NB4 (cell line): ENCODE data around the gene DIP2C.

Experiments
- DNase-seq: peaks from one replicate; pipeline ENCODE4 v3.0.0; 2010; ENCODE audit warnings: low read depth
- H3K4me3 ChIP-seq: one replicate; pipeline ENCODE4 v1.5.1; 2011; ENCODE audit warnings: mild to moderate bottlenecking, low read depth, low read length, moderate library complexity
- MYC ChIP-seq: IDR thresholded peaks from 2 replicates; pipeline ENCODE4 v1.6.1; 2011; ENCODE audit warnings: low read depth, low read length
- POLR2A ChIP-seq: IDR thresholded peaks from 2 replicates; pipeline ENCODE4 v1.6.1; 2011; ENCODE audit warnings: mild to moderate bottlenecking; ENCODE audit not compliant: insufficient read length; ENCODE audit errors: extremely low read depth
- TF ChIP-seq, protein P1 (sequence below): IDR thresholded peaks from one replicate; pipeline ENCODE4 v1.5.1; 2012; ENCODE audit warnings: low read depth, low read length
- TF ChIP-seq, protein P2 (sequence below): IDR thresholded peaks from 2 replicates; pipeline ENCODE4 v1.6.1; 2011; ENCODE audit warnings: low read depth, low read length

DIP2C gene

DNA sequence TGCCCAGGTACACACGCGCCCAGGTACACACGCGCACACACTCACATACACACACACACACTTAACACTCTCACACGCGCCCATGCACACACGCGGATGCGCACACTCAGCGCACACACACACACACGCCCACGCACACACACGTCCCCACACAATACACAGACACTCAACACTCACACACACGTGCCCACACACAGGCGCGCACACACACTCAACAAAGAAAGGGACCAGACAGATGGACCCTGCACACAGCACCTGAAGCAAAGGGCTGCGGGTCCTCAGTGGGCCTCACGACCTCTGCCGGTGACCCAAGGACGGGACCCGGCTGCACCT lies 296.8 kb downstream of the DIP2C start:
- no peak for DNase-seq

DNA sequence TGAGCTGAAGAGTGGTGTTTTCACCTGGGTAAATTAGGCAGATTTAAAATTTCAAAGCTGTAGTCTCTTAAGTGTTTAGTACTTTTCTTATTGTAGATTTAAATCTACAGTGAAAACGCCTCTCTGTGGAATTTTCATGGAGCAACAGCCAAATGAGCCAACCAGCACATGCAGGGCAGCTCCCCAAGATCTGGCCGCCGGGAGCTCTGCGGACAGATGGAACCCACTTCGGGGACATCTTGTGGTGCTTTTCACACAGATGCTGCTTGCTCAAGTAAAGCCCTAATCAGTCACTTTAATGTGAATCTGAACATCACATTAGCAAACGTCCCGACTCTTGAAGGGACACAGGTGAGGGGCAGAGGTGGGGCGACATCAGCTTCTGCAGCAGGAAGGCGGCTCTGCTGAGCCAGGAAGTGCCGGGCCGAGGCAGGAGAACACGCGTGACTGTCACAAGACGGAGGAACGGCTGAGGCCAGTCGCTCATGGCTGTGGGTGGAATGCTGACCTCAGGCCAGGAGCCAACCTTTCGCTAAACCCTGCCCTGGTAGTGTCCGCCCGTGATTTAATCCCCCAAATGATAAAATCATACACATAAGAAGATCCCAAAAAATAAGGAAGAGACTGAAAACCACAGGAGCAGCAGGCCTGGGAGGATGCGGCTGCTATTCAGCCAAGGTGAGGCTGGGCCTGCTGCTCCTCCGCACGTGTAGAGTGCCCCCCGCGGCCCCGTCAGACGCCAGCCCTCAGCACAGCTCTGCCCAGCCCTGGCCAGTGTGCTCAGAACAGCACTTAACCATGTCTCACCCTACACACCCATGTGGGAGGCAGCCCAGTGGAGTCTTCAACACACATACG lies 297.4 kb downstream of the DIP2C start:
- H3K4me3 ChIP-seq = no peak overlapping the region
- TF ChIP-seq, protein P1, sequence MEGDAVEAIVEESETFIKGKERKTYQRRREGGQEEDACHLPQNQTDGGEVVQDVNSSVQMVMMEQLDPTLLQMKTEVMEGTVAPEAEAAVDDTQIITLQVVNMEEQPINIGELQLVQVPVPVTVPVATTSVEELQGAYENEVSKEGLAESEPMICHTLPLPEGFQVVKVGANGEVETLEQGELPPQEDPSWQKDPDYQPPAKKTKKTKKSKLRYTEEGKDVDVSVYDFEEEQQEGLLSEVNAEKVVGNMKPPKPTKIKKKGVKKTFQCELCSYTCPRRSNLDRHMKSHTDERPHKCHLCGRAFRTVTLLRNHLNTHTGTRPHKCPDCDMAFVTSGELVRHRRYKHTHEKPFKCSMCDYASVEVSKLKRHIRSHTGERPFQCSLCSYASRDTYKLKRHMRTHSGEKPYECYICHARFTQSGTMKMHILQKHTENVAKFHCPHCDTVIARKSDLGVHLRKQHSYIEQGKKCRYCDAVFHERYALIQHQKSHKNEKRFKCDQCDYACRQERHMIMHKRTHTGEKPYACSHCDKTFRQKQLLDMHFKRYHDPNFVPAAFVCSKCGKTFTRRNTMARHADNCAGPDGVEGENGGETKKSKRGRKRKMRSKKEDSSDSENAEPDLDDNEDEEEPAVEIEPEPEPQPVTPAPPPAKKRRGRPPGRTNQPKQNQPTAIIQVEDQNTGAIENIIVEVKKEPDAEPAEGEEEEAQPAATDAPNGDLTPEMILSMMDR = no peak
- TF ChIP-seq, protein P2, sequence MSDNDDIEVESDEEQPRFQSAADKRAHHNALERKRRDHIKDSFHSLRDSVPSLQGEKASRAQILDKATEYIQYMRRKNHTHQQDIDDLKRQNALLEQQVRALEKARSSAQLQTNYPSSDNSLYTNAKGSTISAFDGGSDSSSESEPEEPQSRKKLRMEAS = no peak
- no peak for TF ChIP-seq POLR2A
- no peak for TF ChIP-seq MYC
- DNase-seq = no peak

More for the DNA sequence above, 296.8 kb downstream of the DIP2C start:
- TF ChIP-seq, protein P2 = no peak
- TF ChIP-seq, protein P1 = no peak
- TF ChIP-seq MYC (no peak), POLR2A (no peak)
- no peak overlapping the region for H3K4me3 ChIP-seq

DNA sequence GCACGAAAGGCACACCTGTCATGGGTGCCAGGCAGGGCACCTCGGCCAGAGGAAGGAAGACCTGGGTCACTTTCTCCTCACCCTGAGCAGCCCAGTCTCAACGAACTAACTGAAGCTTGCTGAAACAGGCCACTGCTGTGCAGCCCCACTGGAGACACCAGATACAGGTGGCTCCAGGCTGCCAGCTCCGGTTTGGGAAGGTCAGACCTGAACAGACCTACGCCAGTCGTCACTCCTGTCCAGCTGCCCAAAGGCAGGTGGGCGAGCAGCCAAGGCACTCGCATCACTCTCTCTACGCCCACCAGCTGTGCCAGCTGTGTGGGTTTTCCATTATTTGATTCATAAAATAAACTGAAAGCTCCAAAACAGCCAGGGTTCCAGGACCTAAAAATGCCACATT lies 298.2 kb downstream of the DIP2C start:
- DNase-seq = no peak
- no peak for TF ChIP-seq MYC
- TF ChIP-seq, protein P1 = no peak
- no peak for TF ChIP-seq POLR2A
- no peak overlapping the region for H3K4me3 ChIP-seq

DNA sequence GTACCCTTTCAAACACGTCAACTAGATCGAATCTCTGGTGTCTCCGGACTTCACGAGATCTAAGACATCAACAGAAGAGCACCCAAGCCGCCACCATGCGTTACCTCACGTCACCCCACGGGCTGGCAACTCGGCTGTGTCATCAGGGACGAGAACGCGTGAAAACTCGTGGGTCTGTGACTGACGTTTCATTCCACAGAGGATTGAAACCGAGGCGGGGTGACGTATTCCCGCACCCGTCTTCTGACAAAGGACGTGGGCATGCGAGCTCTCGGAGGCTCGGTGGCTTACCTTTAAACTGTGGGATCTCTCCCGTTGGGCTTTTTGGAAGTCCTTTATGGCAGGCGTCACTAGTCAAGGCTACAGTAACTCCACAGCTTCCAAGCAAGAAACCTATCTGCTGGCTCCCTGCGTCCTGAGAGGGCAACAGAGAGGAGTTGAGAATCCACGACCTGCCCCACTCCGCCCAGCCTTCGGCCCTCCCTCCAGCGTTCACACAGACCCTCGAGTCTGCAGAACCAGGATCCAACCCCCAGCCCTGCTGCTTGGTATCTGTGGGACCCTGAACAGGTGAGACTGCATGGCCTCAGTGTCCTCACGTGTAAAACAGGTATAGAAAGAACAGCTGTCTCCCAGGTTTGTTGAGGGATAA lies 298.9 kb downstream of the DIP2C start:
- H3K4me3 ChIP-seq = no peak overlapping the region
- TF ChIP-seq, protein P1 = no peak
- TF ChIP-seq MYC (no peak), POLR2A (no peak)
- TF ChIP-seq, protein P2 = no peak
- DNase-seq = no peak

DNA sequence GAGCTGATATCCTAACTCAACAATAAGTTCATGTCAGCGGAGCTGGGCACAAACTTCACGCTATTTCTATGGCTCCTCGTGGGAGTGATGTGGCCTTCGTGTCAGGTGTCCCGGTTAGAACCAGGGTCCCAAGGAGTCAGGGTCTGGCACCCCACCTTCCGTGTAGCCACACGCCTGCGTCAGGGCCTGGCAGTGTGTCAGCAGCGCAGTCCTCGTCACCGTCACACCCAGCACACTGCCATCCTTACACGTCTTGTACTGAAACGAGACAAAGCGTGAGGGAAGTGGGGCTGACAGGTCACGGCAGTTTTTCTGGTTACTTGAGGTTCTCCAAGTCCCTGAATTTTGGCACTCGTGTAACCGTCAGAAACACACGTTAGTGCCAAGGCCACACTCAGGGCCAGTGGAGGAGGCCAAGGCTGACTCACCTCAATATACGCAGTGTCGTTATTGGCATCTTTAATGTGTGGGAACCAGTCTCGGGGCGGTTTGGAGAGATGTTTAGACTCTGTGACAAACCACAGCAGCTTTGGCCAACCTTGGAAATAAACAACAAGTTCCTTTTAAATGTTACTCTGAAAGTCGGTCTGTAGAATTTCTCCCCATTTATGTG lies 299.5 kb downstream of the DIP2C start:
- no peak overlapping the region for H3K4me3 ChIP-seq

DNA sequence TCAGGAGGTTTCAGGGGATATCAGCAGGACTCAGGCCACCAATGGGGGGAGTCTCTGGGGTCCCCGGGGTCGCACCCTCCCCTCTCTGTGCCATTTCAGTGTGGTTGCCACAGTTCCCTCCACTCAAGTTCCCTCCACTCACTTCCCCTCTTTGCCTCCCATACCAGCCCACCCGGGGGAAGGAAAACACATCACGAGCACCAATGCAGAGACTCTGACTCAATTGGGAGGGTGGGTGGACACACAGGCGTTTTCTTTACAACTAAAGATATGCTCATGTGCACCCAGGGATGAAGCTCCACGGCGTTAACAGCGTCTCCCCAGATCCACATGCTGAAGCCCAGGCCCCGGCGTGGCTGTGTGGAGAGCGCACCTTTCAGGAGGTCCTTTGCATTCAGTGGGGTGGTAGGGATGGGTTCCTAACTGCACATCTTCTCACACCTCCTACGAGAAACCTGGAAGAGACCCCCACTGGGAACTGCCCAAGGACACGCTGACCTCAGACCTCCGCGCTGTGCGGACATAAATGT lies 300.1 kb downstream of the DIP2C start:
- no peak overlapping the region for H3K4me3 ChIP-seq
- TF ChIP-seq POLR2A (no peak), MYC (no peak)
- TF ChIP-seq, protein P2 = no peak
- TF ChIP-seq, protein P1 = no peak
- no peak for DNase-seq

More for the DNA sequence above, 299.5 kb downstream of the DIP2C start:
- no peak for DNase-seq
- TF ChIP-seq, protein P2 = no peak
- TF ChIP-seq POLR2A = no peak
